SU-DHL-6 (cell line): ENCODE measurements around the gene REXO1.

Source experiments
- H2AFZ ChIP-seq: fragments of 200-600 bp; sonication (generic); 2 replicates; pipeline ENCODE4 v1.6.1; 2014; ENCODE audit warnings: low read depth, mild to moderate bottlenecking, moderate library complexity, mixed read lengths, antibody characterized with exemption, low read length; ENCODE audit not compliant: severe bottlenecking
- H3F3A ChIP-seq: fragments of 200-600 bp; shearing (Covaris generic); 2 replicates; pipeline ENCODE4 v1.6.0; 2016; ENCODE audit warnings: antibody characterized with exemption, mild to moderate bottlenecking; ENCODE audit not compliant: insufficient read depth
- H3K27ac ChIP-seq: fragments of 200-600 bp; sonication (generic); 2 replicates; pipeline ENCODE4 v1.5.1; 2016; ENCODE audit warnings: low read depth, mild to moderate bottlenecking, low read length, moderate library complexity, mixed read lengths
- H3K27me3 ChIP-seq: fragments of 200-600 bp; sonication (generic), shearing (Covaris generic); 2 replicates; pipeline ENCODE4 v1.6.0; 2014; ENCODE audit warnings: mild to moderate bottlenecking, low read length
- H3K36me3 ChIP-seq: fragments of 200-600 bp; sonication (generic); 2 replicates; pipeline ENCODE4 v1.6.1; 2014; ENCODE audit warnings: mild to moderate bottlenecking, low read length, mixed read lengths
- H3K4me2 ChIP-seq: fragments of 300-600, 200-600 bp; shearing (Covaris generic), sonication (generic); 2 replicates; pipeline ENCODE4 v1.6.0; 2014; ENCODE audit warnings: low read length, low read depth, mild to moderate bottlenecking; ENCODE audit not compliant: poor library complexity, severe bottlenecking
- H3K4me3 ChIP-seq: fragments of 200-600 bp; sonication (generic); 2 replicates; pipeline ENCODE4 v1.5.1; 2014; ENCODE audit warnings: antibody characterized with exemption, low read length, mild to moderate bottlenecking, mixed read lengths; ENCODE audit not compliant: insufficient read depth, poor library complexity, severe bottlenecking
- H3K79me2 ChIP-seq: fragments of 200-600 bp; sonication (generic); 2 replicates; pipeline ENCODE4 v1.6.1; 2014; ENCODE audit warnings: mild to moderate bottlenecking, low read length, moderate library complexity; ENCODE audit not compliant: insufficient read depth
- H3K9ac ChIP-seq: fragments of 200-600 bp; sonication (generic); 2 replicates; pipeline ENCODE4 v1.7.0; 2014; ENCODE audit warnings: mild to moderate bottlenecking, low read length
- H3K9me2 ChIP-seq: fragments of 200-600 bp; sonication (generic); replicated peaks from 2 replicates; pipeline ENCODE4 v1.6.1; 2014; ENCODE audit warnings: low read length; ENCODE audit not compliant: insufficient read depth
- H3K9me3 ChIP-seq: fragments of 200-600 bp; sonication (generic); 2 replicates; pipeline ENCODE4 v1.6.1; 2014; ENCODE audit warnings: low read length, mixed read lengths; ENCODE audit not compliant: insufficient read depth
- H4K20me1 ChIP-seq: fragments of 200-600 bp; sonication (generic); 2 replicates; pipeline ENCODE4 v1.6.1; 2014; ENCODE audit warnings: low read depth, mild to moderate bottlenecking, antibody characterized with exemption, low read length, moderate library complexity, mixed read lengths
- CTCF ChIP-seq: fragments of 200-600 bp; sonication (generic); IDR thresholded peaks from one replicate; pipeline ENCODE4 v1.5.1; 2017; ENCODE audit warnings: antibody characterized with exemption, mild to moderate bottlenecking, low read length, moderate library complexity; ENCODE audit not compliant: insufficient read depth, poor library complexity, severe bottlenecking
- EZH2phosphoT487 ChIP-seq: fragments of 200-600 bp; sonication (generic), shearing (Covaris generic); conservative IDR thresholded peaks from 2 replicates; pipeline ENCODE4 v1.6.1; 2018; ENCODE audit warnings: mild to moderate bottlenecking, antibody characterized with exemption, low read length, moderate library complexity, mixed read lengths

The REXO1 gene

GRCh38 chr19:1854039-1854541 is 5.8 kb upstream of the REXO1 start:
- peaks cover 20% of the 10 kb centered on the region for H3F3A ChIP-seq
- no peak overlapping the region for H2AFZ ChIP-seq
- no peaks in the 10 kb centered on the region for H3K9me3 ChIP-seq
- TF ChIP-seq EZH2phosphoT487, result no peak
- TF ChIP-seq CTCF, result no peak
- H3K9me2 ChIP-seq, result no peaks in the 10 kb centered on the region
- H3K4me3 ChIP-seq, result no peak overlapping the region
- H3K4me2 ChIP-seq, result no peak overlapping the region
- no peak overlapping the region for H3K27ac ChIP-seq
- no peaks in the 10 kb centered on the region for H3K36me3 ChIP-seq
- peaks cover 4% of the 10 kb centered on the region; the same call in 1 of the 2 replicates for H4K20me1 ChIP-seq
- H3K9ac ChIP-seq, result no peak overlapping the region
- no peaks in the 10 kb centered on the region for H3K27me3 ChIP-seq
- H3K79me2 ChIP-seq, result peaks cover 39% of the 10 kb centered on the region

- Histone ChIP-seq H3K9me2 (no peaks in the 10 kb centered on the region), H3K27ac (0 out of 2 replicates have a peak overlapping the region, but pooled peaks have one; percentile 12), H3K27me3 (no peaks in the 10 kb centered on the region), H3K9ac (no peak overlapping the region), H2AFZ (no peak overlapping the region), H3K79me2 (peaks cover 39% of the 10 kb centered on the region), H3K36me3 (no peaks in the 10 kb centered on the region), H4K20me1 (peaks cover 4% of the 10 kb centered on the region; the same call in 1 of the 2 replicates), H3K4me2 (peak overlapping the region; percentile 10), H3F3A (peaks cover 21% of the 10 kb centered on the region), H3K4me3 (no peak overlapping the region), H3K9me3 (no peaks in the 10 kb centered on the region)
- TF ChIP-seq EZH2phosphoT487, result no peak
- TF ChIP-seq CTCF, result peak; percentile 82
These were observed 5.2 kb upstream of the REXO1 start for GRCh38 chr19:1853295-1854038.

- Histone ChIP-seq H3F3A (peaks cover 18% of the 10 kb centered on the region), H2AFZ (no peak overlapping the region), H3K9me2 (no peaks in the 10 kb centered on the region), H3K9me3 (no peaks in the 10 kb centered on the region), H3K27ac (no peak overlapping the region), H3K4me3 (no peak overlapping the region), H3K27me3 (no peaks in the 10 kb centered on the region), H3K9ac (no peak overlapping the region), H3K4me2 (no peak overlapping the region), H3K36me3 (no peaks in the 10 kb centered on the region), H3K79me2 (peaks cover 40% of the 10 kb centered on the region), H4K20me1 (peaks cover 4% of the 10 kb centered on the region; the same call in 1 of the 2 replicates)
- TF ChIP-seq CTCF, result no peak
- no peak for TF ChIP-seq EZH2phosphoT487
These were observed 4.4 kb upstream of the REXO1 start for GRCh38 chr19:1852581-1853128.
